Large intestine (tissue), 3 donors: ENCODE data around the gene OR8D2. TPM values are rescaled to one million over a fixed set of nuclear protein-coding genes. Genes with fewer than 3 reads are reported as not detected.

Source experiments
- DNase-seq, 2 donors: peaks; one replicate each; pipeline versions ENCODE4 v3.0.0 to v3.0.0-alpha.2; 2013
- H3K27ac ChIP-seq: one replicate; pipeline ENCODE4 v1.5.1; 2013; ENCODE audit warnings: low read length
- H3K27me3 ChIP-seq: 2 replicates; pipeline ENCODE4 v1.6.1; 2013; ENCODE audit warnings: low read length; ENCODE audit not compliant: control insufficient read depth, insufficient read depth
- H3K36me3 ChIP-seq: 2 replicates; pipeline ENCODE4 v1.6.1; 2013; ENCODE audit warnings: low read length; ENCODE audit not compliant: control insufficient read depth, insufficient read depth
- H3K4me1 ChIP-seq: one replicate; pipeline ENCODE4 v1.6.1; 2013; ENCODE audit warnings: low read length; ENCODE audit not compliant: control insufficient read depth, insufficient read depth
- H3K4me3 ChIP-seq: one replicate; pipeline ENCODE4 v1.5.1; 2013; ENCODE audit warnings: low read length
- H3K9me3 ChIP-seq: one replicate; pipeline ENCODE4 v1.6.1; 2013; ENCODE audit warnings: mild to moderate bottlenecking, low read depth, low read length, moderate library complexity; ENCODE audit not compliant: control insufficient read depth
- WGBS: methylation state at CpG from one replicate; pipeline ENCODE4 v1.1.5; 2013; ENCODE audit warnings: low lambda C conversion rate; ENCODE audit not compliant: insufficient coverage; 5-methylcytosine and 5-hydroxymethylcytosine counted together
- polyA plus RNA-seq: library from polyadenylated mRNA; unstranded; fragments of 120-200 nt; gene quantifications from one replicate; pipeline ENCODE4 v1.2.1, GENCODE V29; 2013

Gene OR8D2
- polyA plus RNA-seq, 1 donor = not detected

- H3K36me3 ChIP-seq = no peaks in the 10 kb centered on the region
- no peaks in the 10 kb centered on the region for H3K9me3 ChIP-seq
- no peaks in the 10 kb centered on the region for H3K27me3 ChIP-seq
- H3K4me1 ChIP-seq = no peaks in the 10 kb centered on the region
- H3K27ac ChIP-seq = no peak overlapping the region
- no CpG with 5 or more reads among the region's 3 CpGs for WGBS
- no peak overlapping the region for H3K4me3 ChIP-seq
- no peak for DNase-seq
These were observed 4.9 kb downstream of the OR8D2 start for GRCh38 chr11:124315052-124315451.

- Histone ChIP-seq H3K4me1 (no peaks in the 10 kb centered on the region), H3K4me3 (no peak within 1 kb of the TSS), H3K27me3 (peaks cover 2% of the 10 kb centered on the region), H3K9me3 (no peaks in the 10 kb centered on the region), H3K27ac (no peak within 1 kb of the TSS), H3K36me3 (no peaks in the 10 kb centered on the region)
- DNase-seq = no peak
- WGBS = no CpG with 5 or more reads among the region's 2 CpGs
These were observed 6.1 kb downstream of the OR8D2 start, which contains the start of gene OR8D1 for GRCh38 chr11:124313849-124314248. Gene OR8D1, minus strand, starts transcription at chr11:124313949. Its CDS starts 3,183 bp downstream, at chr11:124310766.

- H3K36me3 ChIP-seq = no peaks in the 10 kb centered on the region
- peaks cover 2% of the 10 kb centered on the region for H3K27me3 ChIP-seq
- H3K4me1 ChIP-seq = no peaks in the 10 kb centered on the region
- no peak for DNase-seq
- 94% methylated on average over 4 of the region's 4 CpGs for WGBS
- H3K27ac ChIP-seq = no peak overlapping the region
- H3K4me3 ChIP-seq = no peak overlapping the region
- H3K9me3 ChIP-seq = no peaks in the 10 kb centered on the region
These were observed 6.9 kb downstream of the OR8D2 start for GRCh38 chr11:124313131-124313530.

- Histone ChIP-seq H3K27me3 (peaks cover 2% of the 10 kb centered on the region), H3K4me1 (peaks cover 3% of the 10 kb centered on the region), H3K36me3 (no peaks in the 10 kb centered on the region), H3K27ac (no peak overlapping the region), H3K4me3 (no peak overlapping the region), H3K9me3 (no peaks in the 10 kb centered on the region)
- no peak for DNase-seq
These were observed 8.3 kb downstream of the OR8D2 start for GRCh38 chr11:124311670-124312069.

- no peak for DNase-seq
- H3K9me3 ChIP-seq = no peaks in the 10 kb centered on the region
- peaks cover 2% of the 10 kb centered on the region for H3K27me3 ChIP-seq
- no peak overlapping the region for H3K27ac ChIP-seq
- H3K4me1 ChIP-seq = peaks cover 3% of the 10 kb centered on the region
- no peaks in the 10 kb centered on the region for H3K36me3 ChIP-seq
- WGBS = 80% methylated on average over 1 of the region's 5 CpGs
- no peak overlapping the region for H3K4me3 ChIP-seq
These were observed 8.7 kb downstream of the OR8D2 start for GRCh38 chr11:124311269-124311668.

- Histone ChIP-seq H3K4me3 (no peak overlapping the region), H3K27ac (no peak overlapping the region), H3K27me3 (peaks cover 2% of the 10 kb centered on the region), H3K9me3 (no peaks in the 10 kb centered on the region), H3K36me3 (no peaks in the 10 kb centered on the region), H3K4me1 (peaks cover 3% of the 10 kb centered on the region)
- DNase-seq = no peak
These were observed 9.3 kb downstream of the OR8D2 start for GRCh38 chr11:124310721-124311120.

- Histone ChIP-seq H3K36me3 (no peaks in the 10 kb centered on the region), H3K4me1 (peaks cover 3% of the 10 kb centered on the region), H3K27ac (no peak overlapping the region), H3K4me3 (no peak overlapping the region), H3K27me3 (peaks cover 2% of the 10 kb centered on the region), H3K9me3 (no peaks in the 10 kb centered on the region)
- peak in 1 of 2 donors; percentile 3 for DNase-seq
These were observed 12.9 kb downstream of the OR8D2 start for GRCh38 chr11:124307093-124307492.

GRCh38 chr11:124302347-124303125 lies 17.5 kb downstream of the OR8D2 start:
- no peaks in the 10 kb centered on the region for H3K27me3 ChIP-seq
- H3K9me3 ChIP-seq = no peaks in the 10 kb centered on the region
- no peak overlapping the region for H3K27ac ChIP-seq
- DNase-seq = no peak
- H3K4me3 ChIP-seq = no peak overlapping the region
- no peaks in the 10 kb centered on the region for H3K36me3 ChIP-seq
- WGBS = no CpG with 5 or more reads among the region's 3 CpGs
- peaks cover 3% of the 10 kb centered on the region for H3K4me1 ChIP-seq

GRCh38 chr11:124301548-124301947 lies 18.4 kb downstream of the OR8D2 start:
- DNase-seq = no peak
- no peaks in the 10 kb centered on the region for H3K36me3 ChIP-seq
- WGBS = 17% methylated on average over 1 of the region's 3 CpGs
- no peaks in the 10 kb centered on the region for H3K27me3 ChIP-seq
- H3K4me1 ChIP-seq = no peaks in the 10 kb centered on the region
- H3K9me3 ChIP-seq = no peaks in the 10 kb centered on the region
- no peak overlapping the region for H3K27ac ChIP-seq
- H3K4me3 ChIP-seq = no peak overlapping the region

- Histone ChIP-seq H3K27me3 (no peaks in the 10 kb centered on the region), H3K36me3 (no peaks in the 10 kb centered on the region), H3K4me1 (no peaks in the 10 kb centered on the region), H3K9me3 (no peaks in the 10 kb centered on the region), H3K4me3 (no peak overlapping the region), H3K27ac (no peak overlapping the region)
- WGBS = 100% methylated on average over 1 of the region's 4 CpGs
- no peak for DNase-seq
These were observed 22.1 kb downstream of the OR8D2 start for GRCh38 chr11:124297921-124298320.

GRCh38 chr11:124296016-124296415 lies 24.0 kb downstream of the OR8D2 start:
- no peak for DNase-seq
- Histone ChIP-seq H3K36me3 (no peaks in the 10 kb centered on the region), H3K4me1 (no peaks in the 10 kb centered on the region), H3K27ac (no peak overlapping the region), H3K4me3 (no peak overlapping the region), H3K9me3 (no peaks in the 10 kb centered on the region), H3K27me3 (no peaks in the 10 kb centered on the region)
